Muscle of arm (tissue), 14 donors: ENCODE measurements around the gene VMA21. TPM values are rescaled to one million over a fixed set of nuclear protein-coding genes. Genes with fewer than 3 reads are reported as not detected.
A peak's percentile ranks its signal among the peaks of the same experiment; 100 is the strongest.

Source experiments
- DNase-seq: peaks from one replicate; pipeline ENCODE4 v3.0.0-alpha.2; 2013
- long read RNA-seq, 11 donors: transcript quantifications; one replicate each; lab custom pipeline, GENCODE V29; 2026
- polyA plus RNA-seq, 12 donors: library from polyadenylated mRNA; unstranded; fragments of 120-200 nt; gene quantifications; one replicate each; pipeline ENCODE4 v1.2.1, GENCODE V29; 2013; ENCODE audit not compliant: insufficient read length in 12 of 12

Gene VMA21
- 10 to 100 TPM in 11 of 12 donors, not detected in 1; 15.8 to 31.4 (median 18.5) TPM for polyA plus RNA-seq
- long read RNA-seq, donor 1, full-length matches to known transcripts, result 9 of 9 reads
- long read RNA-seq, donor 1, partial matches to known transcripts, result 0 of 9 reads
- long read RNA-seq, donor 1, other reads (novel, unspliced or antisense), result 0 of 9 reads
- long read RNA-seq, donor 2, full-length matches to known transcripts, result 42 of 42 reads
- long read RNA-seq, donor 2, partial matches to known transcripts, result 0 of 42 reads
- long read RNA-seq, donor 2, other reads (novel, unspliced or antisense), result 0 of 42 reads
- long read RNA-seq, donor 3, full-length matches to known transcripts, result 13 of 13 reads
- long read RNA-seq, donor 3, partial matches to known transcripts, result 0 of 13 reads
- long read RNA-seq, donor 3, other reads (novel, unspliced or antisense), result 0 of 13 reads
- long read RNA-seq, donor 4, full-length matches to known transcripts, result 12 of 12 reads
- long read RNA-seq, donor 4, partial matches to known transcripts, result 0 of 12 reads
- long read RNA-seq, donor 4, other reads (novel, unspliced or antisense), result 0 of 12 reads
- long read RNA-seq, donor 5, full-length matches to known transcripts, result 37 of 37 reads
- long read RNA-seq, donor 5, partial matches to known transcripts, result 0 of 37 reads
- long read RNA-seq, donor 5, other reads (novel, unspliced or antisense), result 0 of 37 reads
- long read RNA-seq, donor 6, full-length matches to known transcripts, result 15 of 15 reads
- long read RNA-seq, donor 6, partial matches to known transcripts, result 0 of 15 reads
- long read RNA-seq, donor 6, other reads (novel, unspliced or antisense), result 0 of 15 reads
- long read RNA-seq, donor 7, full-length matches to known transcripts, result 17 of 17 reads
- long read RNA-seq, donor 7, partial matches to known transcripts, result 0 of 17 reads
- long read RNA-seq, donor 7, other reads (novel, unspliced or antisense), result 0 of 17 reads
- long read RNA-seq, donor 8, full-length matches to known transcripts, result 24 of 24 reads
- long read RNA-seq, donor 8, partial matches to known transcripts, result 0 of 24 reads
- long read RNA-seq, donor 8, other reads (novel, unspliced or antisense), result 0 of 24 reads
- long read RNA-seq, donor 9, full-length matches to known transcripts, result 19 of 19 reads
- long read RNA-seq, donor 9, partial matches to known transcripts, result 0 of 19 reads
- long read RNA-seq, donor 9, other reads (novel, unspliced or antisense), result 0 of 19 reads
- long read RNA-seq, donor 10, full-length matches to known transcripts, result 29 of 29 reads
- long read RNA-seq, donor 10, partial matches to known transcripts, result 0 of 29 reads
- long read RNA-seq, donor 10, other reads (novel, unspliced or antisense), result 0 of 29 reads
- long read RNA-seq, donor 11, full-length matches to known transcripts, result 26 of 26 reads
- long read RNA-seq, donor 11, partial matches to known transcripts, result 0 of 26 reads
- long read RNA-seq, donor 11, other reads (novel, unspliced or antisense), result 0 of 26 reads

GRCh38 chrX:151396825-151397740, at the start of gene VMA21:
VMA21 (plus strand) TSS chrX:151397206; CDS start chrX:151397309, 103 bp downstream.
- peak; percentile 80 for DNase-seq

GRCh38 chrX:151359341-151359740, 37.7 kb upstream of the VMA21 start:
- DNase-seq, result no peak

GRCh38 chrX:151359931-151360871, 36.8 kb upstream of the VMA21 start:
- no peak for DNase-seq

- DNase-seq, result no peak
Observed at GRCh38 chrX:151363316-151363715, 33.7 kb upstream of the VMA21 start.

- no peak for DNase-seq
Observed at GRCh38 chrX:151365579-151365978, 31.4 kb upstream of the VMA21 start.

- DNase-seq, result no peak
Observed at GRCh38 chrX:151370906-151371305, 26.1 kb upstream of the VMA21 start.

- DNase-seq, result peak; percentile 8
Observed at GRCh38 chrX:151384807-151385206, 12.2 kb upstream of the VMA21 start.

- DNase-seq, result no peak
Observed at GRCh38 chrX:151386838-151387459, 10.1 kb upstream of the VMA21 start.

- DNase-seq, result no peak
Observed at GRCh38 chrX:151391722-151392121, 5.3 kb upstream of the VMA21 start.

- no peak for DNase-seq
Observed at GRCh38 chrX:151393514-151393913, 3.5 kb upstream of the VMA21 start.

- DNase-seq, result peak; percentile 48
Observed at GRCh38 chrX:151396042-151396824, 773 bp upstream of the VMA21 start.

GRCh38 chrX:151397741-151398070, 700 bp downstream of the VMA21 start:
- no peak for DNase-seq

- DNase-seq, result no peak
Observed at GRCh38 chrX:151398346-151398745, 1.3 kb downstream of the VMA21 start.

GRCh38 chrX:151402719-151403390, 5.8 kb downstream of the VMA21 start:
- DNase-seq, result no peak

GRCh38 chrX:151416579-151416978, 19.6 kb downstream of the VMA21 start:
- no peak for DNase-seq

GRCh38 chrX:151419782-151420181, 22.8 kb downstream of the VMA21 start:
- DNase-seq, result no peak

GRCh38 chrX:151424505-151424904, 27.5 kb downstream of the VMA21 start:
- DNase-seq, result no peak
